Esophagus squamous epithelium (tissue), 5 donors: ENCODE data around the gene IGSF9B. TPM values are rescaled to one million over a fixed set of nuclear protein-coding genes. Genes with fewer than 3 reads are reported as not detected.

Source experiments
- DNase-seq: peaks from one replicate; lab custom pipeline; 2025; lab: John Stamatoyannopoulos, UW
- H3K27ac ChIP-seq, 4 donors: fragments of 200-600 bp; sonication (generic); one replicate each; pipeline ENCODE4 v1.5.1; 2016 to 2019; ENCODE audit warnings: mild to moderate bottlenecking in 1 of 4
- H3K27me3 ChIP-seq, 4 donors: fragments of 200-600 bp; sonication (generic); 1 replicate in 3 of 4; 2 replicates in 1 of 4; pipeline versions ENCODE4 v1.5.1 to v1.6.0; 2017 to 2021; ENCODE audit warnings: antibody characterized with exemption in 1 of 4
- H3K36me3 ChIP-seq, 3 donors: fragments of 200-600 bp; sonication (generic); one replicate each; pipeline ENCODE4 v1.5.1; 2016 to 2019
- H3K4me1 ChIP-seq, 3 donors: fragments of 200-600 bp; sonication (generic); one replicate each; pipeline ENCODE4 v1.5.1; 2017 to 2019
- H3K4me3 ChIP-seq, 4 donors: fragments of 200-600 bp; sonication (generic); 1 replicate in 3 of 4; 2 replicates in 1 of 4; pipeline ENCODE4 v1.5.1; 2016 to 2019; ENCODE audit warnings: mild to moderate bottlenecking in 2 of 4, moderate library complexity in 1 of 4
- H3K9me3 ChIP-seq, 3 donors: fragments of 200-600 bp; sonication (generic); one replicate each; pipeline ENCODE4 v1.5.1; 2016 to 2019
- CTCF ChIP-seq, 6 experiments: fragments of 450-650 bp in 4 of 6; fragments of 200-600 bp in 2 of 6; sonication (generic) in 2 of 6; IDR thresholded peaks; one replicate each; pipeline ENCODE4 v1.5.1; 2016 to 2019; ENCODE audit warnings: antibody characterized with exemption in 6 of 6, mild to moderate bottlenecking in 4 of 6, moderate library complexity in 4 of 6
- POLR2A ChIP-seq, 4 donors: fragments of 450-650 bp; IDR thresholded peaks; one replicate each; pipeline ENCODE4 v1.6.1; 2017; ENCODE audit warnings: antibody characterized with exemption in 4 of 4, mild to moderate bottlenecking in 4 of 4, moderate library complexity in 3 of 4
- WGBS, 2 donors: methylation state at CpG; one replicate each; pipeline ENCODE4 v1.1.5; 2018; 5-methylcytosine and 5-hydroxymethylcytosine counted together
- intact Hi-C: fragments of 100-400 bp; cut with DNase I; formaldehyde crosslinking; loops from one replicate; pipeline ENCODE4 v1.15.0; 2022
- total RNA-seq, 4 donors: library from RNA; depleted of rRNA; stranded (reverse); fragments of >200 nt; gene quantifications; one replicate each; pipeline ENCODE4 v1.1.0, GENCODE V29; 2016
- donor health status: DM: yes; HTN: yes; CAD: no.

The IGSF9B gene
- total RNA-seq, 4 donors from 2014 or later, result 1.1 to 4.8 (median 1.8) TPM

GRCh38 chr11:133988686-133989410 lies 32.1 kb upstream of the IGSF9B start:
- WGBS, 2 donors, result 73 to 78% methylated on average over 10 to 14 of the region's 22 CpGs
- Histone ChIP-seq H3K36me3 (no peaks in the 10 kb centered on the region), H3K9me3 (no peaks in the 10 kb centered on the region), H3K4me1 (no peaks in the 10 kb centered on the region), H3K4me3 (no peak overlapping the region), H3K27ac (no peak overlapping the region), H3K27me3 (peaks cover 0 to 38% (median 0%) of the 10 kb centered on the region in 4 donors)
- intact Hi-C loops, result no loop called here
- DNase-seq, result no peak
- TF ChIP-seq POLR2A (IDR thresholded peaks at IDR 0.05) (no peak), CTCF (IDR thresholded peaks at IDR 0.05) (no peak)

GRCh38 chr11:133987171-133987570 lies 30.4 kb upstream of the IGSF9B start:
- no peak for DNase-seq
- Histone ChIP-seq H3K27me3 (peaks cover 0 to 37% (median 0%) of the 10 kb centered on the region in 4 donors), H3K4me1 (no peaks in the 10 kb centered on the region), H3K9me3 (no peaks in the 10 kb centered on the region), H3K4me3 (no peak overlapping the region), H3K36me3 (no peaks in the 10 kb centered on the region), H3K27ac (no peak overlapping the region)
- WGBS, 2 donors, result 85% methylated on average over 1 of the region's 8 CpGs; no CpG with 5 or more reads in 1 of the 2 donors
- intact Hi-C loops, result no loop called here
- TF ChIP-seq POLR2A (IDR thresholded peaks at IDR 0.05), result no peak
- TF ChIP-seq CTCF (IDR thresholded peaks at IDR 0.05), result no peak

- Histone ChIP-seq H3K27me3 (peaks cover 0 to 38% (median 0%) of the 10 kb centered on the region in 4 donors), H3K4me3 (no peak overlapping the region), H3K27ac (no peak overlapping the region), H3K4me1 (no peaks in the 10 kb centered on the region), H3K9me3 (no peaks in the 10 kb centered on the region), H3K36me3 (no peaks in the 10 kb centered on the region)
- intact Hi-C loops, result no loop called here
- WGBS, 2 donors, result 67 to 71% methylated on average over 8 to 12 of the region's 15 CpGs
- no peak for DNase-seq
- TF ChIP-seq CTCF (IDR thresholded peaks at IDR 0.05) (no peak), POLR2A (IDR thresholded peaks at IDR 0.05) (no peak)
Measured at GRCh38 chr11:133985981-133986944, 29.5 kb upstream of the IGSF9B start.

- H3K27ac ChIP-seq, result no peak overlapping the region
- intact Hi-C loops, result no loop called here
- H3K4me3 ChIP-seq, result no peak overlapping the region
- H3K36me3 ChIP-seq, result no peaks in the 10 kb centered on the region
- H3K4me1 ChIP-seq, result no peaks in the 10 kb centered on the region
- WGBS, 2 donors, result 57 to 64% methylated on average over 6 of the region's 9 CpGs
- DNase-seq, result no peak
- H3K27me3 ChIP-seq, result peaks cover 0 to 29% (median 0%) of the 10 kb centered on the region in 4 donors
- TF ChIP-seq POLR2A (IDR thresholded peaks at IDR 0.05), result no peak
- no peak for TF ChIP-seq CTCF (IDR thresholded peaks at IDR 0.05)
- H3K9me3 ChIP-seq, result no peaks in the 10 kb centered on the region
Measured at GRCh38 chr11:133984828-133985227, 28.1 kb upstream of the IGSF9B start.
